HG02870 (cell line): Measurements from ENCODE around the gene MTM1.

Experiments used
- ATAC-seq: cut with Tn5 transposase; IDR thresholded peaks from one replicate; pipeline ENCODE4 v1.9.1; 2021; ENCODE audit warnings: mild to moderate bottlenecking, moderate library complexity; ENCODE audit not compliant: unreplicated experiment

Gene MTM1

GRCh38 chrX:150702966-150703694 lies 134.7 kb downstream of the MTM1 start:
- no peak for ATAC-seq

DNA sequence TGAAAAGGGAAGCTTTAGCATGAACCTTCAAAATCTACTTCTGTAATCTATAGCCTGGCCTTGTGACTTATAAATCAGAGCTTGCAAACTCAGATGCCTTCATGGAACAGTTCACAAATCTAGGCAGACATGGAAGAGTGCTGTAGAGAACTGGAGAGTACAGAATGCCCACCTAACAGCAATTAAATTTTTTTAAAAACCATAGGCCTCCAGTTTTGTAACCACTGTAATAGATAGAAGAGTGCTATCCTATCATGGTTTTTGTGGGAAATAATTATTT lies 135.2 kb downstream of the MTM1 start:
- no peak for ATAC-seq

- no peak for ATAC-seq
Observed at GRCh38 chrX:150704030-150704613, 135.7 kb downstream of the MTM1 start.

GRCh38 chrX:150712619-150713018 lies 144.2 kb downstream of the MTM1 start:
- ATAC-seq, result no peak

- no peak for ATAC-seq
Observed at GRCh38 chrX:150715184-150715583, 146.8 kb downstream of the MTM1 start.

GRCh38 chrX:150719621-150720020 lies 151.2 kb downstream of the MTM1 start:
- no peak for ATAC-seq
